Coronary artery (tissue), 2 donors: Measurements from ENCODE around the gene CNRIP1.
"Not testable (repeated sequence)": the region's sequence is repeated elsewhere in the genome, so short reads cannot be mapped to it uniquely, and the experiment has no call there.

ENCODE experiments used
- DNase-seq: peaks from one replicate; pipeline ENCODE4 v3.0.0-alpha.2; 2017; ENCODE audit warnings: low spot score
- H3K27ac ChIP-seq, 2 donors: fragments of 200-600 bp; sonication (generic); one replicate each; pipeline ENCODE4 v1.5.1; 2016 to 2019
- H3K4me3 ChIP-seq: fragments of 200-600 bp; sonication (generic); 2 replicates; pipeline ENCODE4 v1.5.1; 2016; ENCODE audit warnings: mild to moderate bottlenecking, moderate library complexity
- TF ChIP-seq, protein P1 (sequence below): fragments of 200-600 bp; sonication (generic); IDR thresholded peaks from one replicate; pipeline ENCODE4 v1.5.1; 2019; ENCODE audit warnings: antibody characterized with exemption

CNRIP1 gene

DNA sequence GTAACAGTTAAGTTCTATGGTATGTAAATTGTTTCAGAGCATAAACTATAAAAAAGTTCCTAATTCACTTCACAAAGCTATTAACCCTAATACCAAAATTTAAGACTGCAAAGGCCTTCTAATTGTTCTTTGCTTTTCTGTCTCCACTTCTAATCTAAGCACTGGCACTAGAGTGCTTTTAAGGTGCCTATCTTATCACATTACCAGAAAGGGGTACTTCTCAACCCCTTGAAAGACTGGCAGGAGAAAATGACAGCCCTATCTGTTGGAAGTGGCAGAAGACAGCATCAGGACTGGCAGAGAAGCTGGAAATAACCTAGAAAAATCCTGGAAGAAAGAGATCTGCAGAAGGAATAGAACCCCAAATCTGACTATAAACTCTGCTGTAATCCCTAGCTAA lies 10.3 kb downstream of the CNRIP1 start:
- TF ChIP-seq, protein P1, sequence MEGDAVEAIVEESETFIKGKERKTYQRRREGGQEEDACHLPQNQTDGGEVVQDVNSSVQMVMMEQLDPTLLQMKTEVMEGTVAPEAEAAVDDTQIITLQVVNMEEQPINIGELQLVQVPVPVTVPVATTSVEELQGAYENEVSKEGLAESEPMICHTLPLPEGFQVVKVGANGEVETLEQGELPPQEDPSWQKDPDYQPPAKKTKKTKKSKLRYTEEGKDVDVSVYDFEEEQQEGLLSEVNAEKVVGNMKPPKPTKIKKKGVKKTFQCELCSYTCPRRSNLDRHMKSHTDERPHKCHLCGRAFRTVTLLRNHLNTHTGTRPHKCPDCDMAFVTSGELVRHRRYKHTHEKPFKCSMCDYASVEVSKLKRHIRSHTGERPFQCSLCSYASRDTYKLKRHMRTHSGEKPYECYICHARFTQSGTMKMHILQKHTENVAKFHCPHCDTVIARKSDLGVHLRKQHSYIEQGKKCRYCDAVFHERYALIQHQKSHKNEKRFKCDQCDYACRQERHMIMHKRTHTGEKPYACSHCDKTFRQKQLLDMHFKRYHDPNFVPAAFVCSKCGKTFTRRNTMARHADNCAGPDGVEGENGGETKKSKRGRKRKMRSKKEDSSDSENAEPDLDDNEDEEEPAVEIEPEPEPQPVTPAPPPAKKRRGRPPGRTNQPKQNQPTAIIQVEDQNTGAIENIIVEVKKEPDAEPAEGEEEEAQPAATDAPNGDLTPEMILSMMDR, result no peak
- H3K27ac ChIP-seq, result no peak overlapping the region
- DNase-seq, result no peak
- H3K4me3 ChIP-seq, result no peak overlapping the region

DNA sequence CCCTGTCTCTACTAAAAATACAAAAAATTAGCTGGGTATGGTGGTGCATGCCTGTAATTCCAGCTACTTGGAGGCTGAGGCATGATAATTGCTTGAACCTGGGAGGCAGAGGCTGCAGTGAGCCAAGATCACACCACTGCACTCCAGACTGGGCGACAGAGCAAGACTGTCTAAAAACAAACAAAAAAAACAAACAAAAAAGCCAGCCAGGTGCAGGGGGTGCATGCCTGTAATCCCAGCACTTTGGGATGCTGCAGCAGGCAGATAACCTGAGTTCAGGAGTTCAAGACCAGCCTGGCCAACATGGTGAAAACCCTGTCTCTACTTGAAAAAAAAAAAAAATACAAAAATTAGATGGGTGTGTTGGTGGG lies 15.9 kb downstream of the CNRIP1 start:
- H3K27ac ChIP-seq, DNase-seq, H3K4me3 ChIP-seq: not testable (repeated sequence)

DNA sequence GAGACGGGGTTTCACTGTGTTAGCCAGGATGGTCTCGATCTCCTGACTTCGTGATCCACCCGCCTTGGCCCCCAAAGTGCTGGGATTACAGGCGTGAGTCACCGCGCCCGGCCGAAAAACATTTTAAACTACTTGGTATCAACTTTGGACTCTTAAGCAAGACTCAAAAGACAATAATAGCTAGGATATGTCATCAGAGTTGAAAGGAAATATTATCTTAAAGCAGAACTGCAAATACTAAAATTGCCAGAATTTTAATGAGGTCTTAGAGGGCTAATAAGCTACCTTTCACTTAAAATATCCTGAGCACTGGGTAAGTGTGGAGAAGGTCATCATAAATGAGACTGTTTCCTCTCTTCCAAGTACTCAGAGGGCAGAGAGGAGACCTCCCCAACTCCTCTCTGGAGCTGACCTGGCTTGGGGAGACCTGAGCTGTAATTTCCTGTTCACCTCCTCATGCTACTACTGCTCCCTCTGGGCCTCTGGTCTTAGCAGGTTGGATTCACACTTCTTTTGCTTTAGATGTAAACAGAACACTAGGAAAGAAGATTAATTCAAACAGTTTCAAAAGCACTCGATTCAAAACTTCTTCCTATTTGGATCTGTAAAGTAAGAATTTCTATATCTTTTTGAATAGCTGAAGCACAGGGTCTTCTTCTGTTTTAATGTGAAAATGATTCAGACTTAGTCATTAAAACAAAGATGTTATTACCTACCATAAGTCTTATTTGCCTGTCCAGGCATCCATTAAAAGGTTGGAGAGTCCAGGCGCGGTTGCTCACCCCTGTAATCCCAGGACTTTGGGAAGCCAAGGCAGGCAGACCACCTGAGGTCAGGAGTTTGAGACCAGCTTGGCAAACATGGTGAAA lies 16.5 kb downstream of the CNRIP1 start:
- DNase-seq, result no peak
- H3K27ac ChIP-seq, result no peak overlapping the region
- H3K4me3 ChIP-seq, result no peak overlapping the region
- TF ChIP-seq, protein P1, result no peak

DNA sequence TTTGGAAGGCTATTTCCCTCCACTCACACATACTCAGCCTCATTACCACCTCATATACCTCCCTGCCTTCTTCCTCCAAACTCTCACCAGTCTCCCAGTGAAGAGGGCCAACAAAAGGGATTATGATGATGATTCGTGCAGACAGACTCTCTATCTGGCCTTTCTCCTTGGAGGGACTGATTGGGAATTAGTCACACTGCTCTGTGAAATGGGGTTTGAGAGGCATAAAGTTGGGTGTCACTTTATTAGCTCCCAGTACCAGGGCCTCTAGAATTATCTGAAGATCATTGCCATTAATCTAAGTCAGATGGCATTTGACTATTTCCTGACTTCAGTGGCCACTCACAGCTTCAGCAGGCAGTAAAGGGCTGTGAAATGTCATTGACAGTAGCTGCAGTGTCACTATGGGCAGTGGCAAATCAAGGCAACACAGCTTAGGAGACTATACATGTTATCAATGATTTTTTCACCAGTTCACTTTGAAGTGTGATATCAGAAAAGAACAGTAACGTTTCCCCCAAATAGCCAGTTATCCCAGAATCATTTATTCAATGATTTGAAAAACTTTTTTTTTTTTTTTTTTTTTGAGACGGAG lies 17.4 kb downstream of the CNRIP1 start:
- DNase-seq, result no peak
- Histone ChIP-seq H3K4me3 (no peak overlapping the region), H3K27ac (no peak overlapping the region)
- TF ChIP-seq, protein P1, result no peak

DNA sequence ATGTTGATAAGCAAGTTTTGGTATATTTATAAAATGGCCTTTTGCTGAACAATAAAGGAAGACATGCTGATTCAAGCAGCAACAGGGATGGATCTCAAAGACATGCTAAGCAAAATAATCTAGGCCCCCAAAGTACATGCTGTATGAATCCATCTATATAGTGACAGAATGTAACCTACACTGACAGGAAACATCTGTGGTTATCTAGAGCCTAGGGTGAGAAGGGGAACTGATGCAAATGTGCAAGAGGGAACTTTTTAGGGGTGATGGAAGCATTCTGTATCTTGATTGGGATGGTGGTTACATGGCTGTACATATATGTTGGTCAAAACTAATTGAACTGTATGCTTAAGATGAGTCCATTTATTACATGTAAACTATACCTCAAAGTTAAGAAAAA lies 24.2 kb downstream of the CNRIP1 start:
- H3K4me3 ChIP-seq, result no peak overlapping the region
- TF ChIP-seq, protein P1, result no peak
- no peak overlapping the region for H3K27ac ChIP-seq

DNA sequence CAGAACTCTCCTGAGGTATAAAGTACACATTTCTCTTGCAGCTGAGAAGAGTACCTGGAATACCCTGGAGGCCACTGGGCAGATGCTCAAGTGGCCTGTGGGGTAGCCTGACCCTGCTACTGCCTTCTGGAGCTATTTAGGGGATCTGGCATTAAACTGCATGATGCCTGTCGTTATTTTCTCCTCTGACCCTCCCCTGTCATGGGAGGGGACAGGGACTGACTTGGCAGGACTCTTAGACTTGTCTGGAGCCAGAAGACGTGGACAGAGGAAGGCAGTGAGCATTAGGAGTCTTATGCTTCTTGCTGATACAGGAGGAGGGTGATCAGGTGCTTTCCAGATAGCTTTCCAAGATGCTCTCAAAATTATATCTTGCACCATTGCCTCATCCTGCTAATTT lies 24.8 kb downstream of the CNRIP1 start:
- no peak for DNase-seq
- Histone ChIP-seq H3K4me3 (no peak overlapping the region), H3K27ac (no peak overlapping the region)
- TF ChIP-seq, protein P1, result no peak

More for the DNA sequence above, 24.2 kb downstream of the CNRIP1 start:
- DNase-seq, result no peak

DNA sequence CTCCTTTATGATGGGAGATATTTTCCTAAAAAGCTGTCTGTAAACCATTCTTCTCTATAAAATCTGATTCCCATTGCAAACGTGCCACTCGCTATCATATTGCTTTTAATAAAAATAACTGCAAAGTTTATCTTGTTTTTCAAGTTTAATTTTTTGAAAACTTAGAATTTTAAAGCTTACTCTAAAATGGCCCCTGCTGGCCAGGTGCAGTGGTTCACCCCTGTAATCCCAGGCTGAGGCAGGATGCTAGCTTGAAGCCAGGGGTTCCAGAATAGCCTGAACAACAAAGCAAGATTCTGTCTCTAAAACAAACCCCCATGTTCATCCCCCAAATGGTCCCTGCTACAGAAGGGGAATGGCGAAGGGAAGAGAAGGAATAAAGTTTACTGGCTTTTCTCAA lies 25.6 kb downstream of the CNRIP1 start:
- no peak overlapping the region for H3K4me3 ChIP-seq
- no peak overlapping the region for H3K27ac ChIP-seq
- no peak for DNase-seq
- TF ChIP-seq, protein P1, result no peak
